K562 (cell line): ENCODE results near the gene CTDSP1. TPM values are rescaled to one million over a fixed set of nuclear protein-coding genes. Genes with fewer than 3 reads are reported as not detected.

ENCODE experiments used
- ATAC-seq: fragments of 200-7000 bp; cut with Tn5 transposase; 3 replicates; pipeline ENCODE4 v1.9.1; 2020; ENCODE audit warnings: moderate library complexity
- BruUV-seq: library from RNA; stranded (reverse); fragments of 400-500 nt; replicated peaks from 2 replicates; lab custom pipeline; 2021; lab: Mats Ljungman, UMichigan
- CTCF ChIA-PET: fragments of 300-600 bp; formaldehyde crosslinking; extraction: SDS; loops from one replicate; lab custom pipeline; 2021; ENCODE audit warnings: low intra/inter-chr PET ratio; lab: Yijun Ruan, JAX
- POLR2A ChIA-PET: fragments of 300-600, 350-650 bp; sonication (Branson Sonifier 250); formaldehyde crosslinking; extraction: SDS; loops from one replicate; lab custom pipeline; 2021; ENCODE audit warnings: antibody characterized with exemption, inconsistent platforms; lab: Yijun Ruan, JAX
- DNase-seq, 4 experiments: peaks; one replicate each; pipeline versions ENCODE4 v3.0.0 to v3.0.0-alpha.2; 2011 to 2018; ENCODE audit warnings: low spot score in 3 of 4, mixed read lengths in 3 of 4; ENCODE audit errors: extremely low read depth in 1 of 4
- FAIRE-seq: peaks from 2 replicates; lab custom pipeline; 2011; peaks lifted over from hg19 to GRCh38; lab: Jason Lieb, UNC
- H2AFZ ChIP-seq: 2 replicates; pipeline ENCODE4 v1.6.0; 2011; ENCODE audit warnings: low read depth, low read length, control low read depth, inconsistent platforms
- H3K27ac ChIP-seq: fragments of 200-600 bp; 3 replicates; pipeline ENCODE4 v1.8.0; 2011; ENCODE audit warnings: low read depth, mild to moderate bottlenecking, control low read depth, inconsistent platforms, low read length, moderate library complexity, mixed read lengths; ENCODE audit errors: extremely low read depth
- H3K27me3 ChIP-seq, 2 experiments: fragments of 300-600 bp in 1 of 2; 2 replicates in 1 of 2; 3 replicates in 1 of 2; pipeline versions ENCODE4 v1.6.0 to v1.8.0; 2011; ENCODE audit warnings: inconsistent platforms in 2 of 2, low read length in 2 of 2, mild to moderate bottlenecking in 1 of 2, mixed read lengths in 1 of 2, moderate library complexity in 1 of 2; ENCODE audit not compliant: control insufficient read depth in 2 of 2, insufficient read depth in 2 of 2
- H3K36me3 ChIP-seq: fragments of 300-600 bp; 3 replicates; pipeline ENCODE4 v1.8.0; 2011; ENCODE audit warnings: mild to moderate bottlenecking, low read length, inconsistent platforms; ENCODE audit not compliant: control insufficient read depth, insufficient read depth
- H3K4me1 ChIP-seq, 2 experiments: fragments of 200-600 bp in 1 of 2; replicated peaks in 1 of 2; 2 replicates in 1 of 2; 3 replicates in 1 of 2; pipeline versions ENCODE4 v1.5.1 to v1.8.0; 2011; ENCODE audit warnings: inconsistent platforms in 2 of 2, low read length in 2 of 2, mild to moderate bottlenecking in 1 of 2, mixed read lengths in 1 of 2, moderate library complexity in 1 of 2; ENCODE audit not compliant: control insufficient read depth in 2 of 2, insufficient read depth in 2 of 2
- H3K4me2 ChIP-seq: 2 replicates; pipeline ENCODE4 v1.6.1; 2011; ENCODE audit warnings: low read length, control low read depth, inconsistent platforms, mixed read lengths; ENCODE audit not compliant: insufficient read depth
- H3K4me3 ChIP-seq: fragments of 200-600 bp; sonication (generic), shearing (Covaris generic); 2 replicates; pipeline ENCODE4 v1.5.1; 2016; ENCODE audit warnings: control low read depth, inconsistent platforms
- H3K79me2 ChIP-seq: fragments of 200-600 bp; 3 replicates; pipeline ENCODE4 v1.8.0; 2011; ENCODE audit warnings: low read length, inconsistent platforms; ENCODE audit not compliant: control insufficient read depth, insufficient read depth
- H3K9ac ChIP-seq, 2 experiments: 2 replicates each; pipeline versions ENCODE4 v1.6.0 to v1.6.1; 2011; ENCODE audit warnings: low read depth in 2 of 2, low read length in 2 of 2, control low read depth in 1 of 2, inconsistent platforms in 1 of 2, mild to moderate bottlenecking in 1 of 2, mixed read lengths in 1 of 2; ENCODE audit not compliant: insufficient read depth in 1 of 2
- H3K9me1 ChIP-seq: one replicate; pipeline ENCODE4 v1.6.0; 2011; ENCODE audit warnings: inconsistent platforms, mild to moderate bottlenecking, low read length, moderate library complexity; ENCODE audit not compliant: control insufficient read depth, insufficient read depth
- H3K9me3 ChIP-seq: replicated peaks from 2 replicates; pipeline ENCODE4 v1.5.1; 2011; ENCODE audit warnings: low read depth, low read length, inconsistent platforms; ENCODE audit not compliant: control insufficient read depth, insufficient read depth
- H4K20me1 ChIP-seq: replicated peaks from 2 replicates; pipeline ENCODE4 v1.6.1; 2011; ENCODE audit warnings: low read length, inconsistent platforms, mixed read lengths; ENCODE audit not compliant: control insufficient read depth, insufficient read depth
- FOSL1 ChIP-seq: fragments of 200-800 bp; sonication (Bioruptor generic); conservative IDR thresholded peaks from 2 replicates; pipeline ENCODE4 v1.6.1; 2016; ENCODE audit warnings: missing genetic modification characterization, missing compliant biosample characterization
- MYBL2 ChIP-seq, 2 experiments: fragments of 450-650 bp in 1 of 2; sonication (generic) in 1 of 2; formaldehyde crosslinking in 1 of 2; IDR thresholded peaks; 2 replicates each; pipeline versions ENCODE4 v1.6.1 to v1.8.1; 2017 to 2022; ENCODE audit warnings: borderline replicate concordance in 1 of 2, inconsistent platforms in 1 of 2, low read depth in 1 of 2, mild to moderate bottlenecking in 1 of 2, missing genetic modification reagents in 1 of 2, moderate library complexity in 1 of 2
- NCOA6 ChIP-seq: fragments of 450-650 bp; IDR thresholded peaks from 2 replicates; pipeline ENCODE4 v1.6.1; 2017; ENCODE audit warnings: mild to moderate bottlenecking
- PHB ChIP-seq: fragments of 250-450 bp; sonication (Bioruptor Pico); IDR thresholded peaks from 2 replicates; pipeline ENCODE4 v1.5.0; 2021
- PTBP1 ChIP-seq: fragments of 200-400 bp; formaldehyde crosslinking; IDR thresholded peaks from 2 replicates; pipeline ENCODE4 v1.6.1; 2017; ENCODE audit warnings: low read depth, low read length
- RCOR1 ChIP-seq, 2 experiments: IDR thresholded peaks; 2 replicates each; pipeline ENCODE4 v1.6.1; 2012; ENCODE audit warnings: low read depth in 2 of 2, low read length in 2 of 2, borderline replicate concordance in 1 of 2, improper control_type of control experiment in 1 of 2
- TBP ChIP-seq: optimal IDR thresholded peaks from 2 replicates; pipeline ENCODE3; 2011; ENCODE audit warnings: low read depth, low read length, improper control_type of control experiment
- TRIM24 ChIP-seq, 2 experiments: fragments of 450-650 bp; IDR thresholded peaks; 2 replicates each; pipeline ENCODE4 v1.6.1; 2016
- ZNF217 ChIP-seq: sonication (generic); formaldehyde crosslinking; IDR thresholded peaks from 2 replicates; pipeline ENCODE4 v1.8.0; 2022; ENCODE audit warnings: mild to moderate bottlenecking, missing genetic modification reagents
- WGBS: fragments of 100-300 bp; shearing (Covaris generic); methylation state at CpG from one replicate; pipeline ENCODE4 v1.1.6; 2016; ENCODE audit warnings: low coverage, mixed read lengths; ENCODE audit not compliant: insufficient coverage; ENCODE audit errors: missing lambda C conversion rate; 5-methylcytosine and 5-hydroxymethylcytosine counted together
- in situ Hi-C: fragments of 300-500 bp; cut with MboI; formaldehyde crosslinking; loops from 4 replicates; pipeline ENCODE4 v1.15.0; 2018; ENCODE audit warnings: inconsistent platforms, mixed read lengths
- intact Hi-C: fragments of 100-400 bp; cut with micrococcal nuclease; formaldehyde crosslinking; loops from 2 replicates; pipeline ENCODE4 v1.14.2; 2022
- polyA plus RNA-seq, 8 experiments: library from polyadenylated mRNA; depleted of rRNA in 4 of 8; stranded (reverse) in 5 of 8; unstranded in 3 of 8; fragments of >200 nt; fragmentation: Nextera tagmentation in 2 of 8; fragmentation: Illumina TruSeq in 1 of 8; extraction: Ambion mirVana in 2 of 8; extraction: Trizol in 1 of 8; gene quantifications; 2 replicates each; pipeline versions ENCODE4 v1.2.1 to v1.2.3, GENCODE V29; 2011 to 2014; ENCODE audit warnings: inconsistent platforms in 1 of 8, missing spikeins in 1 of 8
- total RNA-seq, 7 experiments: library from RNA; depleted of rRNA in 6 of 7; stranded (reverse); fragments of >200 nt in 6 of 7; fragmentation: Illumina TruSeq in 2 of 7; extraction: Trizol in 2 of 7; gene quantifications; 2 replicates each; pipeline versions ENCODE4 v1.2.1 to v1.2.3, GENCODE V29; 2011 to 2021; ENCODE audit warnings: low replicate concordance in 1 of 7
- TF ChIP-seq, protein P1 (sequence below): fragments of 250-450 bp; sonication (Bioruptor Pico); IDR thresholded peaks from 2 replicates; pipeline ENCODE4 v1.6.1; 2021; ENCODE audit warnings: mild to moderate bottlenecking
- TF ChIP-seq, protein P2 (sequence below): sonication (generic); formaldehyde crosslinking; IDR thresholded peaks from 2 replicates; pipeline ENCODE4 v1.8.0; 2023; ENCODE audit warnings: mild to moderate bottlenecking, missing genetic modification reagents
- TF ChIP-seq, protein P3 (sequence below): fragments of 450-650 bp; IDR thresholded peaks from 2 replicates; pipeline ENCODE4 v1.7.1; 2018; ENCODE audit warnings: mild to moderate bottlenecking, low read depth; ENCODE audit not compliant: partially characterized antibody

CTDSP1 gene
- total and polyA plus RNA-seq, 9 of the 15 experiments (the other 6 are each of a cell fraction or from before 2014, with no cell fraction given): 2.4 to 74.8 (median 45.8) TPM

DNA sequence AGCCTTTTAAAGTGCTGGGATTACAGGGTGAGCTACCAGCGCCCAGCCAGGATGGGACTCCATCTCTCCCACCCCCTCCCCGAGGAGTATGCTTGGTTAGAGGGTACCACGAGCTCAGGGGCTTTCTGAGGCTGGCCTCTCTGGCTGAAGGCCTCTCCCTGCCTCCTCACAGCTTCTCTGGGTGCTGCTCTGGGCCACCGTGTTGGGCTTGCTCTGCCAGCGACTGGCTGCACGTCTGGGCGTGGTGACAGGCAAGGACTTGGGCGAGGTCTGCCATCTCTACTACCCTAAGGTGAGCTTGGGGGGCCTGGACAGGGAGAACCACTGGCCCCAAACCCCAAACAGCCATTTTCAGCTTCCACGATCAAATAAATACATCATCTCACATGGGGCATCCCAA, 14.7 kb upstream of the CTDSP1 start:
- FAIRE-seq: no peak

More for the DNA sequence above, 14.7 kb upstream of the CTDSP1 start:
- H3K27ac ChIP-seq: no peak overlapping the region
- H4K20me1 ChIP-seq: no peaks in the 10 kb centered on the region
- H2AFZ ChIP-seq: no peak overlapping the region
- H3K4me3 ChIP-seq: no peak overlapping the region
- H3K4me1 ChIP-seq: peaks cover 7 to 16% of the 10 kb centered on the region in 2 experiments; a peak in 4 of 5 replicates
- intact Hi-C loops (no loop called here), in situ Hi-C loops (no loop called here)
- DNase-seq: no peak
- no peaks in the 10 kb centered on the region for H3K9me1 ChIP-seq
- ATAC-seq: no peak
- TF ChIP-seq FOSL1 (tag) (no peak), RCOR1 (IDR thresholded peaks at IDR 0.05; ENCODE audit: borderline replicate concordance in 1 of 2, low read depth in 2 of 2, low read length in 2 of 2) (no peak), NCOA6 (no peak), TBP (no peak), MYBL2 (IDR thresholded peaks at IDR 0.05; ENCODE audit: low read depth) (no peak), MYBL2 (CRISPR knock-in tag; IDR thresholded peaks at IDR 0.05; ENCODE audit: borderline replicate concordance) (no peak), ZNF217 (CRISPR knock-in tag) (no peak), PTBP1 (no peak), PHB (CRISPR knock-in tag) (no peak), TRIM24 (IDR thresholded peaks at IDR 0.05) (no peak)
- TF ChIP-seq, protein P1, sequence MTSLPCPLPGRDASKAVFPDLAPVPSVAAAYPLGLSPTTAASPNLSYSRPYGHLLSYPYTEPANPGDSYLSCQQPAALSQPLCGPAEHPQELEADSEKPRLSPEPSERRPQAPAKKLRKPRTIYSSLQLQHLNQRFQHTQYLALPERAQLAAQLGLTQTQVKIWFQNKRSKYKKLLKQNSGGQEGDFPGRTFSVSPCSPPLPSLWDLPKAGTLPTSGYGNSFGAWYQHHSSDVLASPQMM (CRISPR knock-in tag): no peak
- TF ChIP-seq, protein P2, sequence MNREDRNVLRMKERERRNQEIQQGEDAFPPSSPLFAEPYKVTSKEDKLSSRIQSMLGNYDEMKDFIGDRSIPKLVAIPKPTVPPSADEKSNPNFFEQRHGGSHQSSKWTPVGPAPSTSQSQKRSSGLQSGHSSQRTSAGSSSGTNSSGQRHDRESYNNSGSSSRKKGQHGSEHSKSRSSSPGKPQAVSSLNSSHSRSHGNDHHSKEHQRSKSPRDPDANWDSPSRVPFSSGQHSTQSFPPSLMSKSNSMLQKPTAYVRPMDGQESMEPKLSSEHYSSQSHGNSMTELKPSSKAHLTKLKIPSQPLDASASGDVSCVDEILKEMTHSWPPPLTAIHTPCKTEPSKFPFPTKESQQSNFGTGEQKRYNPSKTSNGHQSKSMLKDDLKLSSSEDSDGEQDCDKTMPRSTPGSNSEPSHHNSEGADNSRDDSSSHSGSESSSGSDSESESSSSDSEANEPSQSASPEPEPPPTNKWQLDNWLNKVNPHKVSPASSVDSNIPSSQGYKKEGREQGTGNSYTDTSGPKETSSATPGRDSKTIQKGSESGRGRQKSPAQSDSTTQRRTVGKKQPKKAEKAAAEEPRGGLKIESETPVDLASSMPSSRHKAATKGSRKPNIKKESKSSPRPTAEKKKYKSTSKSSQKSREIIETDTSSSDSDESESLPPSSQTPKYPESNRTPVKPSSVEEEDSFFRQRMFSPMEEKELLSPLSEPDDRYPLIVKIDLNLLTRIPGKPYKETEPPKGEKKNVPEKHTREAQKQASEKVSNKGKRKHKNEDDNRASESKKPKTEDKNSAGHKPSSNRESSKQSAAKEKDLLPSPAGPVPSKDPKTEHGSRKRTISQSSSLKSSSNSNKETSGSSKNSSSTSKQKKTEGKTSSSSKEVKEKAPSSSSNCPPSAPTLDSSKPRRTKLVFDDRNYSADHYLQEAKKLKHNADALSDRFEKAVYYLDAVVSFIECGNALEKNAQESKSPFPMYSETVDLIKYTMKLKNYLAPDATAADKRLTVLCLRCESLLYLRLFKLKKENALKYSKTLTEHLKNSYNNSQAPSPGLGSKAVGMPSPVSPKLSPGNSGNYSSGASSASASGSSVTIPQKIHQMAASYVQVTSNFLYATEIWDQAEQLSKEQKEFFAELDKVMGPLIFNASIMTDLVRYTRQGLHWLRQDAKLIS: no peak
- TF ChIP-seq, protein P3, sequence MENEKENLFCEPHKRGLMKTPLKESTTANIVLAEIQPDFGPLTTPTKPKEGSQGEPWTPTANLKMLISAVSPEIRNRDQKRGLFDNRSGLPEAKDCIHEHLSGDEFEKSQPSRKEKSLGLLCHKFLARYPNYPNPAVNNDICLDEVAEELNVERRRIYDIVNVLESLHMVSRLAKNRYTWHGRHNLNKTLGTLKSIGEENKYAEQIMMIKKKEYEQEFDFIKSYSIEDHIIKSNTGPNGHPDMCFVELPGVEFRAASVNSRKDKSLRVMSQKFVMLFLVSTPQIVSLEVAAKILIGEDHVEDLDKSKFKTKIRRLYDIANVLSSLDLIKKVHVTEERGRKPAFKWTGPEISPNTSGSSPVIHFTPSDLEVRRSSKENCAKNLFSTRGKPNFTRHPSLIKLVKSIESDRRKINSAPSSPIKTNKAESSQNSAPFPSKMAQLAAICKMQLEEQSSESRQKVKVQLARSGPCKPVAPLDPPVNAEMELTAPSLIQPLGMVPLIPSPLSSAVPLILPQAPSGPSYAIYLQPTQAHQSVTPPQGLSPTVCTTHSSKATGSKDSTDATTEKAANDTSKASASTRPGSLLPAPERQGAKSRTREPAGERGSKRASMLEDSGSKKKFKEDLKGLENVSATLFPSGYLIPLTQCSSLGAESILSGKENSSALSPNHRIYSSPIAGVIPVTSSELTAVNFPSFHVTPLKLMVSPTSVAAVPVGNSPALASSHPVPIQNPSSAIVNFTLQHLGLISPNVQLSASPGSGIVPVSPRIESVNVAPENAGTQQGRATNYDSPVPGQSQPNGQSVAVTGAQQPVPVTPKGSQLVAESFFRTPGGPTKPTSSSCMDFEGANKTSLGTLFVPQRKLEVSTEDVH: no peak
- H3K4me2 ChIP-seq: no peak overlapping the region
- ChIA-PET POLR2A (interaction anchor here (0.7 to 1.4 kb wide), 2 partner anchors 9 to 212 kb away, joined by 3 to 4 read pairs; no protein-coding TSS in a partner anchor), CTCF (no interaction called here)
- H3K79me2 ChIP-seq: no peaks in the 10 kb centered on the region
- no peaks in the 10 kb centered on the region for H3K36me3 ChIP-seq
- BruUV-seq: no TSS peak
- 52% methylated on average over 5 of the region's 9 CpGs for WGBS
- H3K27me3 ChIP-seq: no peaks in the 10 kb centered on the region
- no peaks in the 10 kb centered on the region for H3K9me3 ChIP-seq
- no peak overlapping the region for H3K9ac ChIP-seq
